Measurements from ENCODE around the gene RPL38.

The RPL38 gene

GRCh38 chr17:74257311-74257710 is 53.8 kb downstream of the RPL38 start:
- H3K36me3 ChIP-seq (ENCODE audit: control insufficient read depth, low read length), result no peaks in the 10 kb centered on the region
- H4K20me1 ChIP-seq (ENCODE audit: control insufficient read depth, insufficient read depth, low read depth, low read length), result no peaks in the 10 kb centered on the region
- H3K79me2 ChIP-seq (ENCODE audit: control insufficient read depth, low read length), result no peaks in the 10 kb centered on the region
- no peaks in the 10 kb centered on the region for H3K4me1 ChIP-seq (ENCODE audit: control insufficient read depth, low read length)
- no peak overlapping the region for H3K4me3 ChIP-seq (ENCODE audit: low read length)
- H3K9me3 ChIP-seq (ENCODE audit: control insufficient read depth, insufficient read depth, low read length), result no peaks in the 10 kb centered on the region
- H3K9me2 ChIP-seq (replicated peaks; ENCODE audit: control insufficient read depth, low read length), result no peaks in the 10 kb centered on the region
- H3K27ac ChIP-seq (ENCODE audit: low read depth, low read length), result no peak overlapping the region
- no peaks in the 10 kb centered on the region for H3F3A ChIP-seq (ENCODE audit: control insufficient read depth, insufficient read depth)
- TF ChIP-seq CTCF (IDR thresholded peaks at IDR 0.05; ENCODE audit: low read depth, low read length, poor library complexity, severe bottlenecking), result no peak
- no peak for TF ChIP-seq EZH2phosphoT487 (IDR thresholded peaks at IDR 0.05; ENCODE audit: borderline replicate concordance, low read length)
- H3K27me3 ChIP-seq (ENCODE audit: control insufficient read depth, low read length), result no peaks in the 10 kb centered on the region
- no peak overlapping the region for H3K4me2 ChIP-seq (ENCODE audit: low read length)

- Histone ChIP-seq H4K20me1 (ENCODE audit: control insufficient read depth, insufficient read depth, low read depth, low read length) (no peaks in the 10 kb centered on the region), H3K4me3 (ENCODE audit: low read length) (no peak overlapping the region), H3F3A (ENCODE audit: control insufficient read depth, insufficient read depth) (no peaks in the 10 kb centered on the region), H3K4me1 (ENCODE audit: control insufficient read depth, low read length) (no peaks in the 10 kb centered on the region), H3K27me3 (ENCODE audit: control insufficient read depth, low read length) (no peaks in the 10 kb centered on the region), H3K27ac (ENCODE audit: low read depth, low read length) (no peak overlapping the region), H3K36me3 (ENCODE audit: control insufficient read depth, low read length) (no peaks in the 10 kb centered on the region), H3K79me2 (ENCODE audit: control insufficient read depth, low read length) (no peaks in the 10 kb centered on the region), H3K9me3 (ENCODE audit: control insufficient read depth, insufficient read depth, low read length) (no peaks in the 10 kb centered on the region), H3K9me2 (replicated peaks; ENCODE audit: control insufficient read depth, low read length) (no peaks in the 10 kb centered on the region), H3K4me2 (ENCODE audit: low read length) (no peak overlapping the region)
- TF ChIP-seq EZH2phosphoT487 (IDR thresholded peaks at IDR 0.05; ENCODE audit: borderline replicate concordance, low read length) (no peak), CTCF (IDR thresholded peaks at IDR 0.05; ENCODE audit: low read depth, low read length, poor library complexity, severe bottlenecking) (no peak)
These were observed 56.4 kb downstream of the RPL38 start for GRCh38 chr17:74259667-74260524.

All from DOHH2 (cell line).